CD8-positive, alpha-beta memory T cell (primary cell): ENCODE results near the gene BCL2L11. TPM values are rescaled to one million over a fixed set of nuclear protein-coding genes. Genes with fewer than 3 reads are reported as not detected.

Experiments
- CTCF ChIA-PET: fragments of 350-600 bp; sonication (Branson Sonifier 250); formaldehyde crosslinking; loops from one replicate; lab custom pipeline; 2021; ENCODE audit warnings: antibody characterized with exemption; lab: Charles Lee
- POLR2A ChIA-PET: fragments of 350-600 bp; sonication (Branson Sonifier 250); formaldehyde crosslinking; loops from one replicate; lab custom pipeline; 2021; ENCODE audit warnings: antibody characterized with exemption; lab: Charles Lee
- DNase-seq, 5 donors: peaks; one replicate each; pipeline versions ENCODE4 v3.0.0 to v3.0.0-alpha.2; 2020 to 2022; ENCODE audit warnings: mixed read lengths in 1 of 5
- H3K27ac ChIP-seq: one replicate; pipeline ENCODE4 v1.7.0; 2013; ENCODE audit warnings: low read depth, mild to moderate bottlenecking, low read length, moderate library complexity
- H3K27me3 ChIP-seq: 2 replicates; pipeline ENCODE4 v1.7.0; 2013; ENCODE audit warnings: low read length, mild to moderate bottlenecking; ENCODE audit not compliant: insufficient read depth, poor library complexity, severe bottlenecking
- H3K36me3 ChIP-seq: 2 replicates; pipeline ENCODE4 v1.7.0; 2013; ENCODE audit warnings: mild to moderate bottlenecking, low read length, moderate library complexity; ENCODE audit not compliant: insufficient read depth
- H3K4me1 ChIP-seq: 2 replicates; pipeline ENCODE4 v1.7.0; 2013; ENCODE audit warnings: mild to moderate bottlenecking, low read length, moderate library complexity; ENCODE audit not compliant: insufficient read depth
- H3K4me3 ChIP-seq: 2 replicates; pipeline ENCODE4 v1.7.0; 2013; ENCODE audit warnings: mild to moderate bottlenecking, low read length
- H3K9me3 ChIP-seq: 2 replicates; pipeline ENCODE4 v1.7.0; 2013; ENCODE audit warnings: mild to moderate bottlenecking, low read length
- H3K27ac Mint-ChIP-seq, 8 donors: one replicate each; pipeline ENCODE4 v1.8.0; 2020 to 2021; ENCODE audit warnings: mixed read lengths in 8 of 8, mild to moderate bottlenecking in 6 of 8, inconsistent platforms in 3 of 8, moderate library complexity in 3 of 8
- H3K27me3 Mint-ChIP-seq, 2 donors: one replicate each; pipeline ENCODE4 v1.8.0; 2020 to 2021; ENCODE audit warnings: mixed read lengths in 2 of 2, mild to moderate bottlenecking in 1 of 2, moderate library complexity in 1 of 2
- H3K36me3 Mint-ChIP-seq, 3 donors: one replicate each; pipeline ENCODE4 v1.8.0; 2020 to 2021; ENCODE audit warnings: mixed read lengths in 3 of 3, inconsistent platforms in 1 of 3, mild to moderate bottlenecking in 1 of 3
- H3K4me1 Mint-ChIP-seq, 3 donors: one replicate each; pipeline ENCODE4 v1.8.0; 2020 to 2021; ENCODE audit warnings: mixed read lengths in 3 of 3, inconsistent platforms in 1 of 3, mild to moderate bottlenecking in 1 of 3
- H3K4me3 Mint-ChIP-seq, 7 donors: one replicate each; pipeline ENCODE4 v1.8.0; 2020 to 2021; ENCODE audit warnings: mixed read lengths in 7 of 7, mild to moderate bottlenecking in 6 of 7, moderate library complexity in 4 of 7, inconsistent platforms in 2 of 7
- H3K9me3 Mint-ChIP-seq, 5 donors: one replicate each; pipeline ENCODE4 v1.8.0; 2020 to 2022; ENCODE audit warnings: mixed read lengths in 5 of 5, mild to moderate bottlenecking in 3 of 5, moderate library complexity in 2 of 5, inconsistent platforms in 1 of 5
- polyA plus RNA-seq: library from polyadenylated mRNA; unstranded; fragments of 300-500 nt; fragmentation: Illumina TruSeq; gene quantifications from one replicate; pipeline ENCODE4 v1.2.3, GENCODE V29; 2021
- total RNA-seq, 2 experiments: library from RNA; stranded (reverse); gene quantifications; one replicate each; pipeline ENCODE4 v1.2.3, GENCODE V29; 2021

BCL2L11 gene
- total and polyA plus RNA-seq, 3 experiments from 2014 or later, result 13.8 to 40.6 (median 36.6) TPM

- peak overlapping the region; percentile 83 to 96 (median 90) for H3K4me3 Mint-ChIP-seq
- H3K27ac Mint-ChIP-seq, result peak overlapping the region in 5 of 8 donors; percentile 9 to 77 (median 43)
- no peak overlapping the region for H3K27ac ChIP-seq
- peaks cover 0 to 20% (median 0%) of the 10 kb centered on the region in 3 donors for H3K36me3 Mint-ChIP-seq
- ChIA-PET CTCF (no interaction called here), POLR2A (interaction anchor here (1.8 kb wide), 1 partner anchor 261 kb away, joined by 4 read pairs; no protein-coding TSS in a partner anchor)
- peaks cover 37 to 49% (median 46%) of the 10 kb centered on the region in 3 donors for H3K4me1 Mint-ChIP-seq
- peaks cover 43% of the 10 kb centered on the region for H3K4me1 ChIP-seq
- peaks cover 30 to 45% of the 10 kb centered on the region in 2 donors for H3K27me3 Mint-ChIP-seq
- peaks cover 31% of the 10 kb centered on the region for H3K27me3 ChIP-seq
- H3K4me3 ChIP-seq, result peak overlapping the region; percentile 65
- no peaks in the 10 kb centered on the region for H3K9me3 ChIP-seq
- no peaks in the 10 kb centered on the region for H3K36me3 ChIP-seq
- peak; percentile 8 to 51 (median 37) for DNase-seq
- no peaks in the 10 kb centered on the region for H3K9me3 Mint-ChIP-seq
These were observed 1.5 kb upstream of the BCL2L11 start for GRCh38 chr2:111118981-111119821.

GRCh38 chr2:111119822-111120252 is 877 bp upstream of the BCL2L11 start:
- peaks cover 30% of the 10 kb centered on the region for H3K27me3 ChIP-seq
- peak overlapping the region; percentile 65 for H3K4me3 ChIP-seq
- Mint-ChIP-seq H3K36me3 (peaks cover 0 to 26% (median 0%) of the 10 kb centered on the region in 3 donors), H3K27ac (peak overlapping the region in 3 of 8 donors; percentile 22 to 96 (median 43)), H3K9me3 (no peaks in the 10 kb centered on the region), H3K4me3 (peak overlapping the region; percentile 83 to 96 (median 90)), H3K27me3 (peaks cover 29 to 42% of the 10 kb centered on the region in 2 donors), H3K4me1 (peaks cover 37 to 54% (median 49%) of the 10 kb centered on the region in 3 donors)
- peaks cover 43% of the 10 kb centered on the region for H3K4me1 ChIP-seq
- DNase-seq, result peak in 3 of 5 donors; percentile 2 to 49 (median 16)
- H3K36me3 ChIP-seq, result peaks cover under 1% of the 10 kb centered on the region
- H3K9me3 ChIP-seq, result no peaks in the 10 kb centered on the region
- no peak overlapping the region for H3K27ac ChIP-seq
- POLR2A ChIA-PET, result interaction anchor here (1.3 to 1.8 kb wide), 2 partner anchors 48 to 261 kb away, joined by 3 to 4 read pairs; no protein-coding TSS in a partner anchor
- CTCF ChIA-PET, result interaction anchor here (1.0 to 1.5 kb wide), 3 partner anchors 18 to 65 kb away, joined by 3 read pairs; no protein-coding TSS in a partner anchor

- Histone ChIP-seq H3K4me3 (peak overlapping the region; percentile 93), H3K9me3 (no peaks in the 10 kb centered on the region), H3K27ac (peak overlapping the region; percentile 64), H3K36me3 (peaks cover 14% of the 10 kb centered on the region), H3K4me1 (peaks cover 51% of the 10 kb centered on the region), H3K27me3 (peaks cover 28% of the 10 kb centered on the region)
- peak; percentile 15 to 62 (median 49) for DNase-seq
- H3K27me3 Mint-ChIP-seq, result peaks cover 30 to 32% of the 10 kb centered on the region in 2 donors
- peak overlapping the region; percentile 55 to 96 (median 83) for H3K27ac Mint-ChIP-seq
- H3K4me1 Mint-ChIP-seq, result peaks cover 44 to 65% (median 56%) of the 10 kb centered on the region in 3 donors
- ChIA-PET CTCF (interaction anchor here (1.0 to 1.5 kb wide), 4 partner anchors 19 to 598 kb away, joined by 3 read pairs; no protein-coding TSS in a partner anchor), POLR2A (interaction anchor here (1.0 to 1.8 kb wide), 5 partner anchors 11 to 933 kb away, joined by 3 to 4 read pairs (median 4); partner anchors contain the start of gene TMEM87B)
- H3K4me3 Mint-ChIP-seq, result peak overlapping the region; percentile 83 to 97 (median 95)
- H3K9me3 Mint-ChIP-seq, result no peaks in the 10 kb centered on the region
- peaks cover 5 to 40% (median 8%) of the 10 kb centered on the region in 3 donors for H3K36me3 Mint-ChIP-seq
These were observed 514 bp downstream of the BCL2L11 start for GRCh38 chr2:111121028-111121827.

- H3K27ac Mint-ChIP-seq, result peak overlapping the region in 6 of 8 donors; percentile 61 to 96 (median 88)
- peaks cover 38 to 65% (median 54%) of the 10 kb centered on the region in 3 donors for H3K4me1 Mint-ChIP-seq
- Histone ChIP-seq H3K27ac (peak overlapping the region; percentile 64), H3K9me3 (no peaks in the 10 kb centered on the region), H3K4me3 (peak overlapping the region; percentile 93), H3K36me3 (peaks cover 14% of the 10 kb centered on the region), H3K27me3 (peaks cover 25% of the 10 kb centered on the region), H3K4me1 (peaks cover 47% of the 10 kb centered on the region)
- peaks cover 6 to 48% (median 15%) of the 10 kb centered on the region in 3 donors for H3K36me3 Mint-ChIP-seq
- H3K27me3 Mint-ChIP-seq, result peaks cover 23 to 24% of the 10 kb centered on the region in 2 donors
- H3K4me3 Mint-ChIP-seq, result peak overlapping the region; percentile 83 to 97 (median 95)
- CTCF ChIA-PET, result interaction anchor here (1.3 kb wide), 1 partner anchor 309 kb away, joined by 3 read pairs; no protein-coding TSS in a partner anchor
- POLR2A ChIA-PET, result interaction anchor here (1.5 kb wide), 1 partner anchor 117 kb away, joined by 3 read pairs; no protein-coding TSS in a partner anchor
- DNase-seq, result peak; percentile 68 to 81 (median 79)
- H3K9me3 Mint-ChIP-seq, result no peaks in the 10 kb centered on the region
These were observed 1.3 kb downstream of the BCL2L11 start for GRCh38 chr2:111121828-111122630.

- H3K4me1 Mint-ChIP-seq, result peaks cover 32 to 64% (median 53%) of the 10 kb centered on the region in 3 donors
- peaks cover 17 to 19% of the 10 kb centered on the region in 2 donors for H3K27me3 Mint-ChIP-seq
- H3K4me3 Mint-ChIP-seq, result peak overlapping the region; percentile 83 to 97 (median 87)
- Histone ChIP-seq H3K27ac (peak overlapping the region; percentile 48), H3K36me3 (peaks cover 14% of the 10 kb centered on the region), H3K4me1 (peaks cover 40% of the 10 kb centered on the region), H3K4me3 (peak overlapping the region; percentile 71), H3K27me3 (peaks cover 20% of the 10 kb centered on the region), H3K9me3 (no peaks in the 10 kb centered on the region)
- no peaks in the 10 kb centered on the region for H3K9me3 Mint-ChIP-seq
- ChIA-PET CTCF (no interaction called here), POLR2A (interaction anchor here (0.7 kb wide), 1 partner anchor 73 kb away, joined by 3 read pairs; no protein-coding TSS in a partner anchor)
- H3K27ac Mint-ChIP-seq, result peak overlapping the region in 7 of 8 donors; percentile 51 to 92 (median 76)
- peaks cover 10 to 53% (median 17%) of the 10 kb centered on the region in 3 donors for H3K36me3 Mint-ChIP-seq
- DNase-seq, result peak; percentile 17 to 50 (median 22)
These were observed 2.1 kb downstream of the BCL2L11 start for GRCh38 chr2:111122631-111123421.

GRCh38 chr2:111123751-111124150 is 3.0 kb downstream of the BCL2L11 start:
- Mint-ChIP-seq H3K4me1 (peaks cover 25 to 57% (median 53%) of the 10 kb centered on the region in 3 donors), H3K9me3 (no peaks in the 10 kb centered on the region), H3K27ac (peak overlapping the region in 3 of 8 donors; percentile 52 to 79 (median 73)), H3K36me3 (peaks cover 12 to 62% (median 26%) of the 10 kb centered on the region in 3 donors), H3K27me3 (peaks cover 8 to 10% of the 10 kb centered on the region in 2 donors), H3K4me3 (peak overlapping the region; percentile 72 to 93 (median 79))
- peaks cover 14% of the 10 kb centered on the region for H3K36me3 ChIP-seq
- H3K9me3 ChIP-seq, result no peaks in the 10 kb centered on the region
- H3K27me3 ChIP-seq, result peaks cover 11% of the 10 kb centered on the region
- CTCF ChIA-PET, result no interaction called here
- H3K4me3 ChIP-seq, result no peak overlapping the region
- H3K4me1 ChIP-seq, result peaks cover 31% of the 10 kb centered on the region
- H3K27ac ChIP-seq, result no peak overlapping the region
- POLR2A ChIA-PET, result interaction anchor here (0.7 kb wide), 1 partner anchor 74 kb away, joined by 3 read pairs; no protein-coding TSS in a partner anchor
- DNase-seq, result no peak
